GM20000 (cell line): Measurements from ENCODE around the gene SLC16A4.
A peak's percentile ranks its signal among the peaks of the same experiment; 100 is the strongest.

ENCODE experiments used
- DNase-seq: peaks from one replicate; pipeline ENCODE4 v3.0.0; 2012; ENCODE audit warnings: low spot score
- TF ChIP-seq, protein P1 (sequence below): IDR thresholded peaks from 2 replicates; pipeline ENCODE4 v1.5.1; 2012; ENCODE audit warnings: mild to moderate bottlenecking, control low read depth; ENCODE audit errors: extremely low read depth, missing control alignments

SLC16A4 gene

DNA sequence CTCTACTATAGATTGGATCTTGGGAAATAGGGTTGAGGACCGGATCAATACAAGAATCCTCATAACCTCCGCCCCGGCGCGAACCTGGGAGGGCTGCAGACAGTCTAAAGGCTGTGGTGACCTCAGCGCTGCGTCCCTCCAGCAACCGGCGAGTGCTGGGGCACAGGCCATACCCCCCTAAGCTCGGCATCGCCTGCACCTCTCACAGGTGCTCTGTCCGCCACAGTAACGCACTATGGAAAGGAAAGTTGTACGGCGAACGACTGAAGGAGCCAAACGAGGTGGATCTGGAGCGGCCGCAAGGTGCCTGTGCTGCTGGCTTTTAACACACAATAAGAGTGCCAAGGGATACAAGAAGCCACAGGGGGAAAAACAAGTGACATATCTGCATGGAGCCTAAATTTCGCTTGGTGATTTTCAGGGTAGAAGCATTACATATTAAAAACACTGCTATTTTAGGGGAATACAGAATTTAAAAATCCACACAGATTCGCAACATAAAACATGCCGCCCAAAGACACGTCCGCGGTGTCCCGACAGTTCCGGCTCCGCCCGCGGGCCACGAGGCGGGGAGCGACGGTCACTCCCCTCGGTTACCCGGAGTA lies 53.0 kb downstream of the SLC16A4 start:
- DNase-seq = peak; percentile 43
- TF ChIP-seq, protein P1, sequence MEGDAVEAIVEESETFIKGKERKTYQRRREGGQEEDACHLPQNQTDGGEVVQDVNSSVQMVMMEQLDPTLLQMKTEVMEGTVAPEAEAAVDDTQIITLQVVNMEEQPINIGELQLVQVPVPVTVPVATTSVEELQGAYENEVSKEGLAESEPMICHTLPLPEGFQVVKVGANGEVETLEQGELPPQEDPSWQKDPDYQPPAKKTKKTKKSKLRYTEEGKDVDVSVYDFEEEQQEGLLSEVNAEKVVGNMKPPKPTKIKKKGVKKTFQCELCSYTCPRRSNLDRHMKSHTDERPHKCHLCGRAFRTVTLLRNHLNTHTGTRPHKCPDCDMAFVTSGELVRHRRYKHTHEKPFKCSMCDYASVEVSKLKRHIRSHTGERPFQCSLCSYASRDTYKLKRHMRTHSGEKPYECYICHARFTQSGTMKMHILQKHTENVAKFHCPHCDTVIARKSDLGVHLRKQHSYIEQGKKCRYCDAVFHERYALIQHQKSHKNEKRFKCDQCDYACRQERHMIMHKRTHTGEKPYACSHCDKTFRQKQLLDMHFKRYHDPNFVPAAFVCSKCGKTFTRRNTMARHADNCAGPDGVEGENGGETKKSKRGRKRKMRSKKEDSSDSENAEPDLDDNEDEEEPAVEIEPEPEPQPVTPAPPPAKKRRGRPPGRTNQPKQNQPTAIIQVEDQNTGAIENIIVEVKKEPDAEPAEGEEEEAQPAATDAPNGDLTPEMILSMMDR = no peak

DNA sequence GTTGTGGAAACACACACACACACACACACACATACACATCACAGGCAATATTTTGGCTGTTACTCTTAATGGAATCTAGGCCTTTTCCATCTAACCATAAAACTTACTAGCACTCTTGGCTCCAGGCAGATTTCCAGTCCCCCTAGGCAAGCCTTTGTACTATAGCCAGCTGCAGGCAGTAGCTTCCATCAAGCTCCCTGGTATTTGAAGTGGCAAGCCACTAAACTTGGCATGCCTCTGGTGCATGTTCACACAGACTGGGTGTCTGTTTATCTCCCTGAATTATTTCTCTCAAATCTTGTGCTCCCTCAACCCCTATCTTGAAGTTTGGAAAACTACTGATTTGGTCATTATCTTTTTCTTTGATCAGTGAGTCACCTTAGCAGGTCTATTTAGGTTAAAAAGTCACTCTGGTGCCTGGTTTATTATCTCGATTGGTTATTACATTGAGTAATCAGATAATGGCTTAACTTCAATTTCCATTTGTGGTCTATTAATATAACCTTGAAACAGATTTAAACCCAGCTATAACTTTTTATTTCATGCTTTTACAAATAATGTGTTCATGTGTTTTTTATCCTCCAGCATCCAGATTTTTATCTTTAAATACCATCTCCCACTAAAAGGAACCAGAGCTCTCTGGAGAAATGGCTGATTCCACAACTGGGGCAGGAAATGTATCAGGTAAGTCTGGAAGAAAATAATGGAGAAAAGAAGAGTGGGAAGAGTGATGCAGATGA lies 54.4 kb downstream of the SLC16A4 start:
- DNase-seq = no peak
- TF ChIP-seq, protein P1 = no peak

DNA sequence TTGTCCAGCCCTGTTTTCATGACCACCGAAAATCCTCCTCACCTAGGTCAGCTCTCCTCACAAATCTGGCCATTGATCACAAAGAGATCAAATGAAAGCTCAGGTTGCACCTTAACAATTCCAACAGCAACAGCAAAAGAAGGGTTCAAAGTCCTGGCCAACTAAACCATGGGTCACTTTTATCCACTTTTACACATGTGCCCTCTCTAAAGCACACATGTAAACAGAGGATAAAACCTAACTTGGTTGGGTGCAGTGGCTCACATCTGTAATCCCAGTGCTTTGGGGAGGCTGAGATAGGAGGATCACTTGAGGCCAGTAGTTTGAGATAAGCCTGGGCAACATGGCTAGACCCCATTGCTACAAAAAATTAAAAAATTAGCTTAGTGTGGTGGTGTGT lies 55.6 kb downstream of the SLC16A4 start:
- TF ChIP-seq, protein P1 = no peak
- DNase-seq = no peak

DNA sequence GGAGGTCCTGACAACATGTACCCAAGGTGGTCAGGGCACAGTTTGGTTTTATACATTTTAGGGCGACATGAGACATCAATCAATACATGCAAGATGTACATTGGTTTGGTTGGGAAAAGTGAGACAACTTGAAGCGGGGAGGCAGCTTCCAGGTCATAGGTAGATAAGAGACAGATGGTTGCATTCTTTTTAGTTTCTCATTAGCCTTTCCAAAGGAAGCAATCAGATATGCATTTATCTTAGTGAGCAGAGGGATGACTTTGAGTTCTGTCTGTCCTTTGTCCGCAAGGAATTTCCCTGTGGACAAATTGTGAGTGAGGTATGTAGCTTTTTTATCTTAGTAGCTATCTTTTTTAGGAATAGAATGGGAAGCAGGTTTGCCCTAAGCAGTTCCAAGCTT lies 62.1 kb downstream of the SLC16A4 start:
- TF ChIP-seq, protein P1 = no peak
- no peak for DNase-seq

DNA sequence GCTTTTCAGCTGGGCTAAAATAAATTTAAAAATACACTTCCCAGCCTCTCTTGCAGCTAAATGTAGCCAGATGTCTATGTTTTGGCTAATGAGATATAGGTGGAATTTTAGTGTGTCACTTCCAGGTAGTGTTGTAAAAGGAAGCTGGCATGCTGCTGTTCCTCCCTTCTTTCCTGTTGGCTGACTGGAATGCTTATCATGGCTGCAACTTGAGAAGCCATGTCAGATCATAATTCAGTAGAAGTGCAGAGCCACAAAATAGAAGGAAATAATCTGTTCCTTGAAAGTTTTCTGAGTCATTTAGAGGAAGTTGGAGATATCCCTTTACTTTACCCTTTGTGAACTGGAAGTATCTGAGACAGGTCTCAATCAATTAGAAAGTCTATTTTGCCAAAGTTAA lies 62.6 kb downstream of the SLC16A4 start:
- TF ChIP-seq, protein P1 = no peak
- DNase-seq = no peak

DNA sequence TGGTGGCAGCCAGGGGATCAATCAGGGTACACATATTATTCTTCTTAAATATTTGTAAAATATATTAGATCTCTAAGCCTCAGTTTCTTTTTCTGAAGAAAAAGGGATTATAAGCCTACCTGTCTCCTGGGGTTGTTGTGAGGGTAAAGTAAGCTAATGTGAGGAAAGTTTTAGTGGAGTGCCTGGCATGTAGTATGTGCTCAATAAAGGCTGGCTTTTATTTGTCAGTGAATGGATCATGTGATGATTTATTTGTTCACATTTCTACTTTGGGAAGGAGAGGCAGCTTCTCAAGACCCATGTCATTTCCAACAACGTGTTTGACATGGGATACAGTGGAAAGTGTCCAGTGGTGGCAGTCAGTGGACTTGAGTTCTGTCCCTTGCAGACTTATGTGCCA lies 64.0 kb downstream of the SLC16A4 start:
- DNase-seq = no peak
- TF ChIP-seq, protein P1 = no peak

DNA sequence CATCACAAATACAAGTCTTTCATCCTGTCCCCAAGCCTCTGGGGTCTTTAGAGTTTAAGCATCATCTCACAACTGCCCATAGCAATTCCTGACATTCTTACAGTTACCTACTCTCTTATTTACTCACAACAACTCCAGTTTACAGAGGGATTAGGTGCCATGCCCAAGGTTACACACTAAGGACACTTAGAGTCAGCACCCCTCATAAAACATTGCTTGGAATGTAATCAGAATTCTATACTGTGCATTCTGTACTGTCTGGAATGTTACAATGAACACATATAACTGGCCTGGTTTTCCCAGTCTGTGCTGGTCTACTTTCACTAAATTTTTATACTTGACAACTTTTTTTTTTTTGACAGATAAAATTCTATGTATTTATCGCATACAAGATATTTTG lies 66.2 kb downstream of the SLC16A4 start:
- TF ChIP-seq, protein P1 = no peak
- DNase-seq = no peak
